H1 (cell line): ENCODE data around the gene ACAD9. TPM values are rescaled to one million over a fixed set of nuclear protein-coding genes. Genes with fewer than 3 reads are reported as not detected.

Experiments used
- CTCF ChIA-PET: fragments of 300-600 bp; sonication (Branson Sonifier 250); formaldehyde crosslinking; loops from one replicate; lab custom pipeline; 2021; ENCODE audit not compliant: partially characterized antibody; lab: Charles Lee
- POLR2A ChIA-PET: fragments of 300-600 bp; sonication (Branson Sonifier 250); formaldehyde crosslinking; loops from one replicate; lab custom pipeline; 2021; ENCODE audit warnings: inconsistent platforms; ENCODE audit not compliant: partially characterized antibody; lab: Charles Lee
- DNase-seq, 2 experiments: peaks; one replicate each; pipeline versions ENCODE4 v3.0.0 to v3.0.0-alpha.2; 2010 to 2022; ENCODE audit warnings: low spot score in 2 of 2, low read depth in 1 of 2, mixed read lengths in 1 of 2
- FAIRE-seq: peaks from 2 replicates; lab custom pipeline; 2011; peaks lifted over from hg19 to GRCh38; lab: Jason Lieb, UNC
- H2AFZ ChIP-seq: 2 replicates; pipeline ENCODE4 v1.8.1; 2012; ENCODE audit warnings: low read length, inconsistent platforms
- H2AK5ac ChIP-seq: 2 replicates; pipeline ENCODE4 v1.6.1; 2013; ENCODE audit warnings: low read depth, low read length
- H2BK120ac ChIP-seq: replicated peaks from 2 replicates; pipeline ENCODE3; 2013; ENCODE audit warnings: low read depth, low read length, inconsistent platforms
- H2BK12ac ChIP-seq: 2 replicates; pipeline ENCODE4 v1.6.1; 2013; ENCODE audit warnings: low read depth, low read length
- H2BK15ac ChIP-seq: 2 replicates; pipeline ENCODE4 v1.6.1; 2013; ENCODE audit warnings: low read length
- H2BK20ac ChIP-seq: 2 replicates; pipeline ENCODE4 v1.6.1; 2013; ENCODE audit warnings: low read length
- H2BK5ac ChIP-seq: 2 replicates; pipeline ENCODE4 v1.6.1; 2013; ENCODE audit warnings: low read depth, low read length
- H3K14ac ChIP-seq: 2 replicates; pipeline ENCODE4 v1.6.1; 2013; ENCODE audit warnings: inconsistent platforms; ENCODE audit not compliant: insufficient read length
- H3K18ac ChIP-seq: 2 replicates; pipeline ENCODE4 v1.6.1; 2013; ENCODE audit warnings: low read length; ENCODE audit errors: extremely low read depth
- H3K23ac ChIP-seq: 2 replicates; pipeline ENCODE4 v1.6.1; 2013; ENCODE audit warnings: inconsistent platforms; ENCODE audit not compliant: insufficient read length
- H3K23me2 ChIP-seq: 2 replicates; pipeline ENCODE4 v1.6.1; 2013; ENCODE audit warnings: low read depth, low read length
- H3K27ac ChIP-seq: 2 replicates; pipeline ENCODE4 v1.6.1; 2011; ENCODE audit warnings: low read depth, low read length, inconsistent platforms
- H3K27me3 ChIP-seq, 4 experiments: replicated peaks in 1 of 4; 1 replicate in 1 of 4; 2 replicates in 3 of 4; pipeline versions ENCODE4 v1.6.1 to v1.8.1; 2011 to 2013; ENCODE audit warnings: low read length in 3 of 4, mild to moderate bottlenecking in 3 of 4, inconsistent platforms in 2 of 4, mixed read lengths in 2 of 4, moderate library complexity in 1 of 4; ENCODE audit not compliant: control insufficient read depth in 3 of 4, insufficient read depth in 3 of 4; ENCODE audit errors: extremely low read depth in 1 of 4
- H3K36me3 ChIP-seq, 4 experiments: 2 replicates each; pipeline versions ENCODE4 v1.6.1 to v1.8.1; 2011 to 2013; ENCODE audit warnings: mild to moderate bottlenecking in 4 of 4, low read length in 3 of 4, moderate library complexity in 2 of 4, control low read depth in 1 of 4, inconsistent platforms in 1 of 4; ENCODE audit not compliant: insufficient read depth in 4 of 4, control insufficient read depth in 2 of 4
- H3K4ac ChIP-seq: replicated peaks from 2 replicates; pipeline ENCODE3; 2013; ENCODE audit warnings: low read length, low read depth, mixed read lengths, inconsistent platforms; ENCODE audit not compliant: insufficient read length
- H3K4me1 ChIP-seq, 4 experiments: replicated peaks in 1 of 4; 1 replicate in 1 of 4; 2 replicates in 3 of 4; pipeline versions ENCODE4 v1.6.1 to v1.8.1; 2011 to 2013; ENCODE audit warnings: low read length in 3 of 4, inconsistent platforms in 2 of 4, mixed read lengths in 1 of 4; ENCODE audit not compliant: insufficient read depth in 4 of 4, control insufficient read depth in 3 of 4
- H3K4me2 ChIP-seq, 2 experiments: 2 replicates each; pipeline versions ENCODE4 v1.6.1 to v1.8.1; 2011 to 2013; ENCODE audit warnings: low read depth in 2 of 2, low read length in 2 of 2, control low read depth in 1 of 2, inconsistent platforms in 1 of 2, mild to moderate bottlenecking in 1 of 2; ENCODE audit not compliant: insufficient read depth in 1 of 2
- H3K4me3 ChIP-seq, 4 experiments: fragments of 200-600, 300-600 bp in 1 of 4; sonication (generic), shearing (Covaris generic), sonication (Bioruptor Twin) in 1 of 4; 2 replicates each; pipeline versions ENCODE4 v1.5.1 to v1.8.1; 2011 to 2016; ENCODE audit warnings: low read length in 4 of 4, low read depth in 3 of 4, control low read depth in 2 of 4, inconsistent platforms in 2 of 4, mild to moderate bottlenecking in 2 of 4, mixed read lengths in 1 of 4, moderate library complexity in 1 of 4; ENCODE audit not compliant: insufficient read depth in 2 of 4; ENCODE audit errors: extremely low read depth in 1 of 4
- H3K56ac ChIP-seq: replicated peaks from 2 replicates; pipeline ENCODE3; 2013; ENCODE audit warnings: low read depth, mild to moderate bottlenecking, mixed read lengths, low read length, inconsistent platforms; ENCODE audit not compliant: insufficient read length
- H3K79me1 ChIP-seq: 2 replicates; pipeline ENCODE4 v1.6.1; 2013; ENCODE audit warnings: low read depth, low read length, control low read depth
- H3K79me2 ChIP-seq, 2 experiments: 2 replicates each; pipeline versions ENCODE4 v1.6.1 to v1.8.1; 2012 to 2013; ENCODE audit warnings: low read length in 2 of 2, mild to moderate bottlenecking in 2 of 2, inconsistent platforms in 1 of 2; ENCODE audit not compliant: insufficient read depth in 2 of 2, control insufficient read depth in 1 of 2
- H3K9ac ChIP-seq, 4 experiments: replicated peaks in 1 of 4; 1 replicate in 1 of 4; 2 replicates in 3 of 4; pipeline versions ENCODE4 v1.6.1 to v1.8.1; 2011 to 2013; ENCODE audit warnings: low read depth in 3 of 4, low read length in 3 of 4, control low read depth in 2 of 4, mild to moderate bottlenecking in 2 of 4, moderate library complexity in 2 of 4, inconsistent platforms in 1 of 4; ENCODE audit errors: extremely low read depth in 1 of 4
- H3K9me3 ChIP-seq, 2 experiments: 2 replicates each; pipeline versions ENCODE4 v1.6.1 to v1.8.1; 2012 to 2013; ENCODE audit warnings: mild to moderate bottlenecking in 2 of 2, moderate library complexity in 2 of 2, control low read depth in 1 of 2, inconsistent platforms in 1 of 2, low read depth in 1 of 2, low read length in 1 of 2, mixed read lengths in 1 of 2; ENCODE audit not compliant: insufficient read depth in 2 of 2
- H4K20me1 ChIP-seq, 2 experiments: replicated peaks in 1 of 2; 2 replicates each; pipeline versions ENCODE3 to v1.8.1; 2011 to 2013; ENCODE audit warnings: inconsistent platforms in 2 of 2, low read length in 2 of 2, mild to moderate bottlenecking in 1 of 2; ENCODE audit not compliant: insufficient read depth in 2 of 2, control insufficient read depth in 1 of 2
- H4K5ac ChIP-seq: 2 replicates; pipeline ENCODE4 v1.6.1; 2013; ENCODE audit warnings: low read length, low read depth, mixed read lengths, inconsistent platforms; ENCODE audit not compliant: insufficient read length
- H4K8ac ChIP-seq: 2 replicates; pipeline ENCODE4 v1.8.0; 2013; ENCODE audit warnings: mild to moderate bottlenecking, moderate library complexity, low read length, inconsistent platforms; ENCODE audit not compliant: insufficient read depth; ENCODE audit errors: extremely low read depth
- H4K91ac ChIP-seq: replicated peaks from 2 replicates; pipeline ENCODE3; 2013; ENCODE audit warnings: low read length, mixed read lengths, inconsistent platforms; ENCODE audit not compliant: insufficient read length
- HDAC2 ChIP-seq, 2 experiments: fragments of 300-600 bp in 1 of 2; sonication (generic) in 1 of 2; IDR thresholded peaks; 2 replicates each; pipeline ENCODE4 v1.6.1; 2011 to 2012; ENCODE audit warnings: low read depth in 2 of 2, low read length in 2 of 2, mild to moderate bottlenecking in 2 of 2, moderate library complexity in 2 of 2, borderline replicate concordance in 1 of 2, inconsistent platforms in 1 of 2
- WGBS, 2 experiments: shearing (Covaris generic) in 1 of 2; methylation state at CpG; one replicate each; pipeline versions ENCODE4 v1.1.6 to v1.1.7; 2013 to 2015; ENCODE audit warnings: low lambda C conversion rate in 2 of 2, mixed read lengths in 2 of 2, inconsistent platforms in 1 of 2, low coverage in 1 of 2, missing lambda C conversion rate in 1 of 2; ENCODE audit not compliant: insufficient replicate concordance in 2 of 2, insufficient coverage in 1 of 2, insufficient read length in 1 of 2; ENCODE audit errors: extremely low coverage in 1 of 2, missing lambda C conversion rate in 1 of 2; 5-methylcytosine and 5-hydroxymethylcytosine counted together
- polyA plus RNA-seq, 7 experiments: library from polyadenylated mRNA; depleted of rRNA in 3 of 7; stranded (reverse) in 5 of 7; unstranded in 2 of 7; fragments of >200 nt in 5 of 7; fragments of 200-250 nt in 2 of 7; gene quantifications; 1 replicate in 5 of 7; 2 replicates in 1 of 7; 4 replicates in 1 of 7; pipeline versions ENCODE4 v1.2.1 to v1.2.3, GENCODE V29; 2011 to 2013; ENCODE audit warnings: missing spikeins in 2 of 7, mixed read lengths in 2 of 7
- total RNA-seq: library from RNA; stranded (reverse); fragmentation: NEBNext Ultra II Directional; extraction: Animal tissue kit (Norgen Biotek cat#: 25700); gene quantifications from 2 replicates; pipeline ENCODE4 v1.2.1, GENCODE V29; 2021
- TF ChIP-seq, protein P1 (sequence below): IDR thresholded peaks from 2 replicates; pipeline ENCODE4 v1.6.1; 2011; ENCODE audit warnings: low read depth, mild to moderate bottlenecking, low read length; ENCODE audit not compliant: insufficient read depth
- TF ChIP-seq, protein P2 (sequence below): IDR thresholded peaks from 2 replicates; pipeline ENCODE4 v1.6.1; 2011; ENCODE audit warnings: low read length, improper control_type of control experiment
- TF ChIP-seq, protein P3 (sequence below): IDR thresholded peaks from 2 replicates; pipeline ENCODE4 v1.6.1; 2012; ENCODE audit warnings: inconsistent platforms
- TF ChIP-seq, protein P4 (sequence below): IDR thresholded peaks from 2 replicates; pipeline ENCODE4 v1.6.1; 2012; ENCODE audit warnings: inconsistent platforms

ACAD9 gene
- total and polyA plus RNA-seq, 2 of the 8 experiments (the other 6 are each of a cell fraction or from before 2014, with no cell fraction given), result 27.5 to 28.9 TPM

DNA sequence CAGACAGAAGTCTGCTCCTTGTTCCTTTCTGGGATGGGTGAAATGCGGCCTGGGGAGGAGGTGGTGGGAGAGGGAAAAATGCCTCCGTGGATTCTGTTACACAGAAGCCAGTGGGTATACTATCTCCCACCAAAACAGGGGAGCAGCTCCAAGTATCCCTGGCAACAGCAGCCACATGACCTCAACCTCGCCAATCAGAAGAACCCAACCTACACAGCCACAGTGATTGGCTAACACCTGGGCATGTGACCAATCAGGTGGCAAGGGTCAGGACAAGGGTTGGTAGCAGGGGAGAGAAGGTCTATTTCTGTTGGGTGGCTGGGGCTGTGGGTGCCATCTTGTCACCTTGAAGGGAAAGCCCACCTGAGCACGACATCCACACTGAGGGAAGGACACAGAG, 9.1 kb upstream of the ACAD9 start:
- Histone ChIP-seq H4K91ac (no peak overlapping the region), H3K4me3 (no peak overlapping the region), H4K20me1 (no peaks in the 10 kb centered on the region), H3K56ac (no peak overlapping the region), H3K4me1 (peaks cover 0 to 2% (median 0%) of the 10 kb centered on the region in 4 experiments; a peak in 2 of 7 replicates), H4K5ac (no peak overlapping the region), H2AFZ (no peak overlapping the region), H2BK120ac (no peak overlapping the region), H3K4me2 (no peak overlapping the region), H3K27ac (no peak overlapping the region), H3K23me2 (no peaks in the 10 kb centered on the region), H3K27me3 (no peaks in the 10 kb centered on the region), H4K8ac (no peak overlapping the region), H2BK15ac (no peak overlapping the region), H2BK20ac (no peak overlapping the region), H3K79me1 (no peaks in the 10 kb centered on the region), H3K36me3 (no peaks in the 10 kb centered on the region), H3K9ac (no peak overlapping the region), H3K9me3 (no peaks in the 10 kb centered on the region), H3K14ac (no peak overlapping the region), H2AK5ac (no peak overlapping the region), H3K23ac (no peak overlapping the region), H3K18ac (no peak overlapping the region), H2BK5ac (no peak overlapping the region), H3K79me2 (no peaks in the 10 kb centered on the region), H2BK12ac (no peak overlapping the region), H3K4ac (no peak overlapping the region)
- WGBS, 2 experiments, result 93% methylated on average over 4 of the region's 4 CpGs; no CpG with 5 or more reads in 1 of the 2 experiments
- FAIRE-seq, result no peak
- no peak for DNase-seq
- TF ChIP-seq, protein P1, sequence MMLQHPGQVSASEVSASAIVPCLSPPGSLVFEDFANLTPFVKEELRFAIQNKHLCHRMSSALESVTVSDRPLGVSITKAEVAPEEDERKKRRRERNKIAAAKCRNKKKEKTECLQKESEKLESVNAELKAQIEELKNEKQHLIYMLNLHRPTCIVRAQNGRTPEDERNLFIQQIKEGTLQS, result 0 out of 2 replicates have a peak, but pooled peaks have one; percentile 32
- TF ChIP-seq, protein P2, sequence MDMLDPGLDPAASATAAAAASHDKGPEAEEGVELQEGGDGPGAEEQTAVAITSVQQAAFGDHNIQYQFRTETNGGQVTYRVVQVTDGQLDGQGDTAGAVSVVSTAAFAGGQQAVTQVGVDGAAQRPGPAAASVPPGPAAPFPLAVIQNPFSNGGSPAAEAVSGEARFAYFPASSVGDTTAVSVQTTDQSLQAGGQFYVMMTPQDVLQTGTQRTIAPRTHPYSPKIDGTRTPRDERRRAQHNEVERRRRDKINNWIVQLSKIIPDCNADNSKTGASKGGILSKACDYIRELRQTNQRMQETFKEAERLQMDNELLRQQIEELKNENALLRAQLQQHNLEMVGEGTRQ, result peak; percentile 66; the same call in 1 of the 2 replicates
- TF ChIP-seq HDAC2 (IDR thresholded peaks at IDR 0.05; ENCODE audit: borderline replicate concordance in 1 of 2, low read depth in 2 of 2, low read length in 2 of 2), result no peak
- TF ChIP-seq, protein P3, sequence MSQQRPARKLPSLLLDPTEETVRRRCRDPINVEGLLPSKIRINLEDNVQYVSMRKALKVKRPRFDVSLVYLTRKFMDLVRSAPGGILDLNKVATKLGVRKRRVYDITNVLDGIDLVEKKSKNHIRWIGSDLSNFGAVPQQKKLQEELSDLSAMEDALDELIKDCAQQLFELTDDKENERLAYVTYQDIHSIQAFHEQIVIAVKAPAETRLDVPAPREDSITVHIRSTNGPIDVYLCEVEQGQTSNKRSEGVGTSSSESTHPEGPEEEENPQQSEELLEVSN, result peak; percentile 53; the same call in 1 of the 2 replicates
- TF ChIP-seq, protein P4, sequence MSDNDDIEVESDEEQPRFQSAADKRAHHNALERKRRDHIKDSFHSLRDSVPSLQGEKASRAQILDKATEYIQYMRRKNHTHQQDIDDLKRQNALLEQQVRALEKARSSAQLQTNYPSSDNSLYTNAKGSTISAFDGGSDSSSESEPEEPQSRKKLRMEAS, result peak; percentile 40; the same call in 1 of the 2 replicates
- CTCF ChIA-PET, result interaction anchor here (1.2 to 1.4 kb wide), 2 partner anchors 83 to 190 kb away, joined by 3 read pairs; no protein-coding TSS in a partner anchor
- POLR2A ChIA-PET, result interaction anchor here (0.7 kb wide), 1 partner anchor 10 kb away, joined by 3 read pairs; no protein-coding TSS in a partner anchor
